ENCODE measurements around the gene PKD2L2. TPM values are rescaled to one million over a fixed set of nuclear protein-coding genes. Genes with fewer than 3 reads are reported as not detected.
"Not testable (repeated sequence)": the region's sequence is repeated elsewhere in the genome, so short reads cannot be mapped to it uniquely, and the experiment has no call there.

The PKD2L2 gene
- total and polyA plus RNA-seq, 4 experiments from 2014 or later, result 0.22 to 0.43 TPM; not detected in 2

- H3K4me1 ChIP-seq (ENCODE audit: insufficient read depth, low read length), result no peaks in the 10 kb centered on the region
- peaks cover 32% of the 10 kb centered on the region for H3K36me3 ChIP-seq (ENCODE audit: insufficient read depth, low read length)
- no peak overlapping the region for H3K4me3 Mint-ChIP-seq
- POLR2A ChIA-PET (ENCODE audit: partially characterized antibody), result no interaction called here
- intact Hi-C loops (cut with micrococcal nuclease), result no loop called here
- DNase-seq, result no peak
- no peaks in the 10 kb centered on the region for H3K27me3 ChIP-seq (ENCODE audit: insufficient read depth, low read length)
- no peak overlapping the region for H3K4me3 ChIP-seq (ENCODE audit: low read length in 2 of 2)
- H3K27me3 Mint-ChIP-seq, result no peaks in the 10 kb centered on the region
- H3K36me3 Mint-ChIP-seq, result peaks cover 40 to 67% of the 10 kb centered on the region in 2 donors
- no peaks in the 10 kb centered on the region for H3K9me3 ChIP-seq (ENCODE audit: control insufficient read depth in 1 of 2, low read length in 2 of 2)
- H3K9me3 Mint-ChIP-seq, result no peaks in the 10 kb centered on the region
- peak overlapping the region in 5 of 7 donors; percentile 18 to 75 (median 32) for H3K27ac Mint-ChIP-seq
- CTCF ChIA-PET (ENCODE audit: partially characterized antibody), result interaction anchor here (0.6 to 1.2 kb wide), 5 partner anchors 9 to 199 kb away, joined by 3 to 4 read pairs (median 3); no protein-coding TSS in a partner anchor
- H3K4me1 Mint-ChIP-seq, result no peaks in the 10 kb centered on the region
- no peak overlapping the region for H3K27ac ChIP-seq (ENCODE audit: low read depth, low read length)
Measured at GRCh38 chr5:137954131-137954879, 65.0 kb downstream of the PKD2L2 start.

GRCh38 chr5:137957948-137958347, 68.7 kb downstream of the PKD2L2 start:
- ChIA-PET POLR2A (ENCODE audit: partially characterized antibody) (no interaction called here), CTCF (ENCODE audit: partially characterized antibody) (no interaction called here)
- H3K4me1 ChIP-seq (ENCODE audit: insufficient read depth, low read length), result no peaks in the 10 kb centered on the region
- H3K27ac Mint-ChIP-seq, result peak overlapping the region in 1 of 7 donors; percentile 24
- H3K27ac ChIP-seq (ENCODE audit: low read depth, low read length), result no peak overlapping the region
- no peak overlapping the region for H3K4me3 ChIP-seq (ENCODE audit: low read length in 2 of 2)
- no peak overlapping the region for H3K4me3 Mint-ChIP-seq
- peaks cover 38 to 76% of the 10 kb centered on the region in 2 donors for H3K36me3 Mint-ChIP-seq
- no peak for DNase-seq
- no peaks in the 10 kb centered on the region for H3K27me3 Mint-ChIP-seq
- no peaks in the 10 kb centered on the region for H3K9me3 Mint-ChIP-seq
- H3K9me3 ChIP-seq (ENCODE audit: control insufficient read depth in 1 of 2, low read length in 2 of 2), result no peaks in the 10 kb centered on the region
- no peaks in the 10 kb centered on the region for H3K27me3 ChIP-seq (ENCODE audit: insufficient read depth, low read length)
- peaks cover 0 to 8% (median 5%) of the 10 kb centered on the region in 4 donors for H3K4me1 Mint-ChIP-seq
- H3K36me3 ChIP-seq (ENCODE audit: insufficient read depth, low read length), result peaks cover 34% of the 10 kb centered on the region
- intact Hi-C loops (cut with micrococcal nuclease), result no loop called here

- Histone ChIP-seq H3K4me1 (ENCODE audit: insufficient read depth, low read length) (no peaks in the 10 kb centered on the region), H3K36me3 (ENCODE audit: insufficient read depth, low read length) (peaks cover 22% of the 10 kb centered on the region), H3K27ac (ENCODE audit: low read depth, low read length) (no peak overlapping the region), H3K9me3 (ENCODE audit: control insufficient read depth in 1 of 2, low read length in 2 of 2) (no peaks in the 10 kb centered on the region), H3K4me3 (ENCODE audit: low read length in 2 of 2) (no peak overlapping the region), H3K27me3 (ENCODE audit: insufficient read depth, low read length) (no peaks in the 10 kb centered on the region)
- H3K27me3 Mint-ChIP-seq, result no peaks in the 10 kb centered on the region
- no peak overlapping the region for H3K4me3 Mint-ChIP-seq
- H3K27ac Mint-ChIP-seq, result peak overlapping the region in 1 of 7 donors; percentile 2
- H3K36me3 Mint-ChIP-seq, result peaks cover 33 to 67% of the 10 kb centered on the region in 2 donors
- CTCF ChIA-PET (ENCODE audit: partially characterized antibody), result no interaction called here
- POLR2A ChIA-PET (ENCODE audit: partially characterized antibody), result no interaction called here
- intact Hi-C loops (cut with micrococcal nuclease), result no loop called here
- no peak for DNase-seq
- peaks cover 0 to 8% (median 5%) of the 10 kb centered on the region in 4 donors for H3K4me1 Mint-ChIP-seq
- no peaks in the 10 kb centered on the region for H3K9me3 Mint-ChIP-seq
Measured at GRCh38 chr5:137959488-137959887, 70.2 kb downstream of the PKD2L2 start.

GRCh38 chr5:137960141-137960540, 70.9 kb downstream of the PKD2L2 start:
- no peaks in the 10 kb centered on the region for H3K27me3 Mint-ChIP-seq
- no peak for DNase-seq
- intact Hi-C loops (cut with micrococcal nuclease), result no loop called here
- ChIA-PET POLR2A (ENCODE audit: partially characterized antibody) (no interaction called here), CTCF (ENCODE audit: partially characterized antibody) (no interaction called here)
- Histone ChIP-seq H3K27ac (ENCODE audit: low read depth, low read length) (no peak overlapping the region), H3K4me3 (ENCODE audit: low read length in 2 of 2) (no peak overlapping the region), H3K9me3 (ENCODE audit: control insufficient read depth in 1 of 2, low read length in 2 of 2) (no peaks in the 10 kb centered on the region), H3K36me3 (ENCODE audit: insufficient read depth, low read length) (peaks cover 22% of the 10 kb centered on the region), H3K4me1 (ENCODE audit: insufficient read depth, low read length) (no peaks in the 10 kb centered on the region), H3K27me3 (ENCODE audit: insufficient read depth, low read length) (no peaks in the 10 kb centered on the region)
- H3K4me1 Mint-ChIP-seq, result peaks cover 0 to 10% (median 5%) of the 10 kb centered on the region in 4 donors
- H3K9me3 Mint-ChIP-seq, result no peaks in the 10 kb centered on the region
- H3K36me3 Mint-ChIP-seq, result peaks cover 33 to 65% of the 10 kb centered on the region in 2 donors
- H3K27ac Mint-ChIP-seq, result peak overlapping the region in 3 of 7 donors; percentile 29 to 57 (median 50)
- no peak overlapping the region for H3K4me3 Mint-ChIP-seq

- H3K36me3 Mint-ChIP-seq, result peaks cover 39 to 69% of the 10 kb centered on the region in 2 donors
- H3K4me3 ChIP-seq (ENCODE audit: low read length in 2 of 2), result no peak overlapping the region
- H3K36me3 ChIP-seq (ENCODE audit: insufficient read depth, low read length), result peaks cover 22% of the 10 kb centered on the region
- no peaks in the 10 kb centered on the region for H3K9me3 Mint-ChIP-seq
- intact Hi-C loops (cut with micrococcal nuclease), result no loop called here
- no peaks in the 10 kb centered on the region for H3K27me3 Mint-ChIP-seq
- H3K27ac ChIP-seq (ENCODE audit: low read depth, low read length), result no peak overlapping the region
- CTCF ChIA-PET (ENCODE audit: partially characterized antibody), result interaction anchor here (0.6 kb wide), 1 partner anchor 40 kb away, joined by 3 read pairs; no protein-coding TSS in a partner anchor
- no peaks in the 10 kb centered on the region for H3K9me3 ChIP-seq (ENCODE audit: control insufficient read depth in 1 of 2, low read length in 2 of 2)
- POLR2A ChIA-PET (ENCODE audit: partially characterized antibody), result no interaction called here
- peaks cover 0 to 12% (median 6%) of the 10 kb centered on the region in 4 donors for H3K4me1 Mint-ChIP-seq
- peak overlapping the region in 2 of 7 donors; percentile 26 to 31 for H3K27ac Mint-ChIP-seq
- no peaks in the 10 kb centered on the region for H3K27me3 ChIP-seq (ENCODE audit: insufficient read depth, low read length)
- no peak for DNase-seq
- H3K4me3 Mint-ChIP-seq, result no peak overlapping the region
- H3K4me1 ChIP-seq (ENCODE audit: insufficient read depth, low read length), result no peaks in the 10 kb centered on the region
Measured at GRCh38 chr5:137960819-137961218, 71.6 kb downstream of the PKD2L2 start.

- H3K4me3 Mint-ChIP-seq; intact Hi-C loops (cut with micrococcal nuclease); H3K9me3 ChIP-seq (ENCODE audit: control insufficient read depth in 1 of 2, low read length in 2 of 2); POLR2A ChIA-PET (ENCODE audit: partially characterized antibody); H3K27me3 Mint-ChIP-seq; DNase-seq; H3K4me3 ChIP-seq (ENCODE audit: low read length in 2 of 2); H3K4me1 Mint-ChIP-seq; H3K36me3 ChIP-seq (ENCODE audit: insufficient read depth, low read length); CTCF ChIA-PET (ENCODE audit: partially characterized antibody); H3K9me3 Mint-ChIP-seq; H3K4me1 ChIP-seq (ENCODE audit: insufficient read depth, low read length); H3K27ac ChIP-seq (ENCODE audit: low read depth, low read length); H3K27me3 ChIP-seq (ENCODE audit: insufficient read depth, low read length): not testable (repeated sequence)
- H3K36me3 Mint-ChIP-seq, result peaks cover 43 to 45% of the 10 kb centered on the region in 2 donors
- H3K27ac Mint-ChIP-seq, result peak overlapping the region in 2 of 7 donors; percentile 52 to 73
Measured at GRCh38 chr5:137970384-137970783, 81.1 kb downstream of the PKD2L2 start.

GRCh38 chr5:137975208-137975607, 86.0 kb downstream of the PKD2L2 start:
- Histone ChIP-seq H3K27ac (ENCODE audit: low read depth, low read length) (no peak overlapping the region), H3K36me3 (ENCODE audit: insufficient read depth, low read length) (peaks cover 15% of the 10 kb centered on the region), H3K4me1 (ENCODE audit: insufficient read depth, low read length) (no peaks in the 10 kb centered on the region), H3K4me3 (ENCODE audit: low read length in 2 of 2) (no peak overlapping the region), H3K27me3 (ENCODE audit: insufficient read depth, low read length) (no peaks in the 10 kb centered on the region), H3K9me3 (ENCODE audit: control insufficient read depth in 1 of 2, low read length in 2 of 2) (no peaks in the 10 kb centered on the region)
- ChIA-PET POLR2A (ENCODE audit: partially characterized antibody) (no interaction called here), CTCF (ENCODE audit: partially characterized antibody) (no interaction called here)
- intact Hi-C loops (cut with micrococcal nuclease), result no loop called here
- no peak for DNase-seq
- H3K9me3 Mint-ChIP-seq, result peaks cover 0 to 9% (median 3%) of the 10 kb centered on the region in 8 donors
- no peaks in the 10 kb centered on the region for H3K27me3 Mint-ChIP-seq
- H3K4me1 Mint-ChIP-seq, result peaks cover 0 to 8% (median 1%) of the 10 kb centered on the region in 4 donors
- H3K4me3 Mint-ChIP-seq, result no peak overlapping the region
- peaks cover 48 to 60% of the 10 kb centered on the region in 2 donors for H3K36me3 Mint-ChIP-seq
- peak overlapping the region in 3 of 7 donors; percentile 5 to 49 (median 32) for H3K27ac Mint-ChIP-seq

Data from CD4-positive, alpha-beta memory T cell (primary cell).